Stimulated activated CD8-positive, alpha-beta memory T cell treated with anti-CD3 and anti-CD28 coated beads, Interleukin-15, amount 100 ng/mL, for 24 hours (primary cell): ENCODE data around the gene TM7SF3.
"Not testable (repeated sequence)": the region's sequence is repeated elsewhere in the genome, so short reads cannot be mapped to it uniquely, and the experiment has no call there.

Source experiments
- DNase-seq: peaks from one replicate; pipeline ENCODE4 v3.0.0-alpha.2; 2020; ENCODE audit warnings: low read depth

TM7SF3 gene, protein sequence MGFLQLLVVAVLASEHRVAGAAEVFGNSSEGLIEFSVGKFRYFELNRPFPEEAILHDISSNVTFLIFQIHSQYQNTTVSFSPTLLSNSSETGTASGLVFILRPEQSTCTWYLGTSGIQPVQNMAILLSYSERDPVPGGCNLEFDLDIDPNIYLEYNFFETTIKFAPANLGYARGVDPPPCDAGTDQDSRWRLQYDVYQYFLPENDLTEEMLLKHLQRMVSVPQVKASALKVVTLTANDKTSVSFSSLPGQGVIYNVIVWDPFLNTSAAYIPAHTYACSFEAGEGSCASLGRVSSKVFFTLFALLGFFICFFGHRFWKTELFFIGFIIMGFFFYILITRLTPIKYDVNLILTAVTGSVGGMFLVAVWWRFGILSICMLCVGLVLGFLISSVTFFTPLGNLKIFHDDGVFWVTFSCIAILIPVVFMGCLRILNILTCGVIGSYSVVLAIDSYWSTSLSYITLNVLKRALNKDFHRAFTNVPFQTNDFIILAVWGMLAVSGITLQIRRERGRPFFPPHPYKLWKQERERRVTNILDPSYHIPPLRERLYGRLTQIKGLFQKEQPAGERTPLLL

DNA sequence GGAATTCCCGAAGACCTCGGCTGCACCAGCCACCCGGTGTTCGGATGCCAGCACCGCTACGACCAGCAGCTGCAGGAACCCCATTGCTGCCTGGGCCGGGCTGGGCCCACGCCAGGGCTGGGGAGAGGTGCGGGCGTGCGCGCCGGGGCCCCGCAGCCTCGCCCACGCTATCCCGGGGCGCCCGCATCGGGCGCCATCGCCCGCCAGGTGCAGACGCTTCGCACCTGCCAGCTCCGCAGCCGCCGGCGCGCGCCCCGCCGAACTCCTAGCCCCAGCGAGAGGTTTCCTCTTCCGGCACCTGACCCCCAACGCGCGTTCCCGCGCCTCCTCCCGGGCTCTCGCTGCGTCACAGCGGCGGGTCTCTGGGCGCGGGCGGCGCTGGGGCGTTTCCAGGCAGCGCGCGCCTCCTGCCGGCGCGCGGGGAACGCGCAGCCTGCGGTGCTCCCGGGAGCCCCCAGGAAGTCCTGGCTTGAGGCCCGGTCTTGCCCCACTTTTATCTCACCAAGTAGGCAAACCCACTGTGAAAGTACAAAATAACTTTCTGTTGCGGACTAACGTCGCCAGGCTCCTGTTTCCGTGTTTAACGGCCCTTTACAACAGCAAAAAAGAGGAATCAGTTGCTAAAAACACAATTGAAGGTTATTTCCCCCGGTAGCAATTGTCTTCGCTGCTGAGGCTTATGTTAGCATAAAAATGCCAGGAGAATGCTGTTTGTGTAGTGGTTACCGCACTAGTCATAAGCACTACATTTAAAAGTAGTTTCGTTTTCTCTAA, at the start of gene TM7SF3:
Gene TM7SF3 (minus strand): TSS at position 300 of the 774 bp plus-strand sequence. CDS start 216 bp downstream, at position 84.
- peak; percentile 88 for DNase-seq

DNA sequence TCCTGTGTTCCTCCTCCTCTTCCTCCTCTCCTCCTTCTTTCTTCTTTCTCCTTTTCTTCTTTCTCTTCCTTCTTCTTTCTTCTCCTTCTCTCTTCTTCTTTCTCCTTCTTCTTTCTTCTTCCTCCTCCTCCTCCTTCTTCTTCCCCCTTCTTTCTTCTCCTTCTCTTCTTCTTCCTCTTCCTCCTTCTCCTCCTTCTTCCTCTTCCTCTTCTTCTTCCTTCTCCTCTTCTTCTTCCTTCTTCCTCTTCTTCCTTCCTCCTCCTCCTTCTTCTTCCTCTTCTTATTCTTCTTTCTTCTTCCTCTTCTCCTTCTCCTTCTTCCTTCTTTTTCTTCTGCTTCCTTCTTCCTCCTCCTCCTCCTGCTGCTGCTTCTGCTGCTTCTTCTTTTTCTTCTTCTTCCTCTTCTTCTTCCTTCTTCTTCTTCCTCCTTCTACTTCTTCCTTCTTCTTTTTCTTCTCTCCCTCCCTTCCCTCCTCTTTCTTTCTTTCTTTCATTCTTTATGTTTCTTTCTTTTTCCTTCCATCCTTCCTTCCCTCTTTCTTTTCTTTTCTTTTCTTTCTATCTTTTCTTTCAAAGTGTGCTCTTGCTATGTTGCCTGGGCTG, 49.2 kb upstream of the TM7SF3 start:
- no peak for DNase-seq

DNA sequence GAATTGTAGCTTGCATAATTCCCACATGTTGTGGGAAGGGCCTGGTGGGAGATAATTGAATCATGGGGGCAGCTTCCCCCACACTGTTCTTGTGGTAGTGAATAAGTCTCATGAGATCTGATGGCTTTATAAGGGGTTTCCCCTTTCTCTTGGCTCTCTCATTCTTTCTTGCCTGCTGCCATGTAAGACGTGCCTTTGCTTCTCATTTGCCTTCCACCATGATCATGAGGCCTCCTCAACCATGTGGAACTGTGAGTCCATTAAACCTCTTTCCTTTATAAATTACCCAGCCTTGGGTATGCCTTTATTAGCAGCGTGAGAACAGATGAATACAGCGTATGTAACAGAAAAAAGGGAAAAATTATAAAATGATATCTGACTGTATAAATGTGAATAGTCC, 47.1 kb upstream of the TM7SF3 start:
- DNase-seq: no peak

DNA sequence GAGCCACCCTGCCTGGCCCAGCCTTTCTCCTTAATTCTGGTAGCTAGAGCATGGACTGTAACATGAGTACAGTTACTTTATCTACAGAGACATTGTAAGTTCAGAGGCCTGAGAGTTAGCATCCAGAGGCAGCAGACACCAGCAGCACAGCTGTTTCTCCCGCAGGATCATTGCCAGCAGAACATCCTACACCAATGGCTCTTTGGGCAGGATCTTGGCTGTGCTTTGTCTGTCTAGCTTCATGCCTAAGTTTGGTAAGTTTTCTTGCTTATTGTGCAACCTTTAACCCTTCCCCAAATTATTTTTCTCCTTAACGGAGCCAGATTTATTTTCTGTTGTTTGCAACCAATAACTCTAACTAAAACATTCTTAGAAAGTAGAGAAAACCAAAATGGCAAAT, 46.6 kb upstream of the TM7SF3 start:
- no peak for DNase-seq

DNA sequence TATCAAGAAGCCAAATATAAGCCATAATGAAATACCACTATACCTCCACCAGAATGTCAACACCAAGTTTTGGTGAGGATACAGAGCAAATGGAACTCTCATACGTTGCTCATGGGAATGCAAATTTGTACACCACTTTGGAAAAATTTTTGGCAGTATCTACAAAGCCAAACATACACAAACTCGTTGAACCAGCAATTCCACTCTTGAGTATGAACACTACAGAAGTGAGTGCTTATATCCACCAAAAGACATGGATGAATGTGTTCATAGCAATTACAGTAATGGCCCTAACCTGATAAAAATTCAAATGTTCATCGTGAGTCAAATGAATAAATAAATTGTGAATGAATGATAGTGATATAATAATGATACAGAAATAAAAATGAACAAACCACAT, 43.4 kb upstream of the TM7SF3 start:
- no peak for DNase-seq

DNA sequence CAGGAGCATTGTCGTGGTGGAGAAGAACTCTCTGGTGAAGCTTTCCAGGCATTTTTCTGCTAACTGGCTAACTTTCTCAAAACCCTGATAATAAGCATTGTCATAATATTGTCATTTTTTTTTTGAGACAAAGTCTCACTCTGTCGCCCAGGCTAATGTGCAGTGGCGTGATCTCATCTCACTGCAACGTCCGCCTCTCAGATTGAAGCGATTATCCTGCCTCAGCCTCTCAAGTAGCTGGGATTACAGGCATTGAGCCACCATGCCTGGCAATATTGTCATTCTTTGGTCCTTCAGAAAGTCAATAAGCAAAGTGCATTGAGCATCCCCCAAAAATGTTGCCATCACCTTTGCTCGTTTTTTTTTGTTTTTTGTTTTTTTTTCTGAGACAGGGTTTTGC, 41.8 kb upstream of the TM7SF3 start:
- DNase-seq: no peak

DNA sequence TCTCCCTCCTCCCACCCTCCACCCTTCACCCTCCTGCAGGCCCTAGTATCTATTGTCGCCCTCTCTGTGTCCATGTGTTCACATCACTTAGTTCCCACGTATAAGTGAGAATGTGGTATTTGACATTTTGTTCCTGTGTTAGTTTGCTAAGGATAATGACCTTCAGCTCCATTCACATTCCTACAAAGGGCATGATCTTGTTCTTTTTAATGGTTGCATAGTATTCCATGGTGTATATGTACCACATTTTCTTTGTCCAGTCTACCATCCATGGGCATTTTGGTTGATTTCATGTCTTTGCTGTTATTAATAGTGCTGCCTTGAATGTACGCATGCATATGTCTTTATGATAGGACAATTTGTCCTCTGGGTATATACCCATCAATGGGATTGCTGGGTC, 38.6 kb upstream of the TM7SF3 start:
- DNase-seq: no peak

DNA sequence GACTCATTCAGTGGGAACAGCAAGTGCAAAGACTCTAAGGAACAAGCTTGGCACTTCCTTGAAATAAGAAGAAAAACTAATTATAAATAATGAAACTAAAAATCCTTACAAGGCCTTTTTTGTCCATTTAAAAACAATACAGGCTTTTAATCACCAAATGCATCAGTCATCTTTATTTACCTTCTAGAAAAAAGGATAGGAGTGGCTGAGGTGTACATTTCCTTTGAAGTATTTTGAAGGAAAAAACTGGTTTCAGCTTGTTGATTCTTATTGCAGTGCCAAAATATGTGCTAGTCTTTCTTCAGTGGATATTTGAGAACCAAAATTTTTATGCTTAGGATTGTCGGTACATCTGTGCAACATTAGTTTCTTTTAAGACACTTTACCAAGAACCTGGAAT, 38.0 kb upstream of the TM7SF3 start:
- DNase-seq: no peak

DNA sequence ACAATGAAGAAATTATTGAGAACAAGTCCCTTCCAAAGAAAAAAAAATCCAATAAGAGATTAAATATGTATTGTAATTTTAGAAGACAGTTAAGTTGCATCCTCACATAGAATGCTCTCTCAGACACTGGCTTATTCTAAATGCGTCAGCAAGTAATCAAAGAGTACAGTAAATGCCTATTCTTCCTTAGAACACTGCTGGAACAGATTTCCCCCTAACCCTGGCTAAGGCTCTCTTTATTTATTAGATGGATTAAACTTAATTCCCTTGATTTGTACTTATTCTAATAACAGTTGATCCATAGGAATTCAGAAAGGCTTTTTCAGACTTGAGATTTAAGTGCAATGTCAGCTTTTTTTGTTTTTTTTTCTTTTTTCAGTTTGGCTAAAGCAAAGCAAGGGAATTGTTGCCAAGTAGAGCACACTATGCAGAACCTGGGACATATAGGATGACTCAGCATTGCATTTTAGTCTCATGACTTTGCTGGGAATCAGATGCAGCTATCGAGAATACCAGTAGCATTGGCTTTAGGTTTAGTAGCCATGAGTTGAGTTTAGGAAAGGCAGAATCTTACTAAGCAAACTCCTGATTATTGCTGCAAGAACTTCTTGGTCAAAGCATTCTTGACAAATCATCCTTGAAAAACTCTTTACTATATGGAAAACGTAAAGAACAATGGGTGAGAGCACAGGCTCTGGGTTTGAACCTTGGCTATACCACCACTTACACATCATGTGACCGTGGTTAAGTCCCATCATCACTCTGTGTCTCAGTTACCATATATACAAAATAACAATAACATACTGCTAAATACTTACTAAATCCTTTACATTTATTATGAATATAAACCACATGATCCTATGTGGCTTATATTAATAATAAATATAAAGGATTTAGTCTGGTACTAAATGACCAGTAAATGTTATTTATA, 34.9 kb upstream of the TM7SF3 start:
- no peak for DNase-seq

DNA sequence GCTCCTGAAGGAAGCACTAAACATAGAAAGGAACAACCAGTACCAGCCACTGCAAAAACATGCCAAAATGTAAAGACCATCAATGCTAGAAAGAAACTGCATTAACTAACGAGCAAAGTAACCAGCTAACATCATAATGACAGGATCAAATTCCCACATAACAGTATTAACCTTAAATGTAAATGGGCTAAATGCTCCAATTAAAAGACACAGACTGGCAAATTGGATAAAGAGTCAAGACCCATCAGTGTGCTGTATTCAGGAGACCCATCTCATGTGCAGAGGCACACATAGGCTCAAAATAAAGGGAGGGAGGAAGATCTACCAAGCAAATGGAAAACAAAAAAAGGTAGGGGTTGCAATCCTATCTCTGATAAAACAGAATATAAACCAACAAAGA, 27.8 kb upstream of the TM7SF3 start:
- DNase-seq: not testable (repeated sequence)

DNA sequence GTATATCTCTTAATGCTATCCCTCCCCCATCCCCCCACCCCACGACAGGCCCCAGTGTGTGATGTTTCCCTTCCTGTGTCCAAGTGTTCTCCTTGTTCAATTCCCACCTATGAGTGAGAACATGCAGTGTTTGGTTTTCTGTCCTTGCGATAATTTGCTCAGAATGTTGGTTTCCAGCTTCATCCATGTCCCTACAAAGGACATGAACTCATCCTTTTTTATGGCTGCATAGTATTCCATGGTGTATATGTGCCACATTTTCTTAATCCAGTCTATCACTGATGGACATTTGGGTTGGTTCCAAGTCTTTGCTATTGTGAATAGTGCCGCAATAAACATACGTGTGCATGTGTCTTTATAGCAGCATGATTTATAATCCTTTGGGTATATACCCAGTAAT, 26.5 kb upstream of the TM7SF3 start:
- not testable (repeated sequence) for DNase-seq

DNA sequence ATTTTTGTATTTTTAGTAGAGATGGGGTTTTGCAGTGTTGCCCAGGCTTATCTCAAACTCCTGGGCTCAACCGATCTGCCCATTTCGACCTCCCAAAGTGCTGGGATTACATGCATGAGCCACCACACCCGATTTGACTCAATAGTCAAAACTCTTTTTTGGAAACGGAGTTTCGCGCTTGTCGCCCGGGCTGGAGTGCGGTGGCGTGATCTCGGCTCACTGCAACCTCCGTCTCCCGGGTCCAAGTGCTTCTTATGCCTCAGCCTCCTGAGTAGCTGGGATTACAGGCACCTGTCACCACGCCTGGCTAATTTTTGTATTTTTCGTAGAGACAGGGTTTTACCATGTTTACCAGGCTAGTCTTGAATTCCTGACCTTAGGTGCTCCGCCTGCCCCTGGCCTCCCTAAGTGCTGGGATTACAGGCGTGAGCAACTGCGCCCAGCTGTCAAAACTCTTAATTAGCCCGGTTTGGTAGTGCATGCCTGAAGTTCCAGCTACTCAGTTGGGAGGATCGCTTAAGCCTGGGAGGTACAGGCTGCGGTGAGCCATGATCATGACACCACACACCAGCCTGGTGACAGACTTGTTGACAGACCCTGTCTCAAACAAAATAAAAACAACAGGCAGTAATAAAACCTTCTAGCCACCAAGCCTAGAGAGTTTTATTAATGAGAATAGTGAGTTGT, 20.6 kb upstream of the TM7SF3 start:
- no peak for DNase-seq

DNA sequence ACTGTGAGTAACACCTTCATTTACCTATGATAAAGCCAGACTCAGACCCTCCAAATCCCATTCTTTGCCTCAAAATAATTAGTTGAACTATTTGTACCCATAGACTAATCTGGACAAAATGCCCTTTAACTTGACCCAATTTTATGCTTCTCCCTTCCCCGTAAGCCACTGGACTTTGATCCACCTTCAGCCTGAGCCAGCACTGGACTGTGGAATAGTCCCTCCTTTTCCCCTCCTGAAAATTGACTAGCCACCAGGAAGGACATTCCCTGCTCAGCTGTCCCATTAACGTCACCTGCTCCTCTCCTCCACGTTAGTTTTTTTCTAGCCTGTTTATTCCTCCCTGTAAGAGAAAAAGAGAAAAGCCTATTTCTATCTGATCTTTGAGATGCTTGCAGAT, 18.5 kb upstream of the TM7SF3 start:
- DNase-seq: no peak

DNA sequence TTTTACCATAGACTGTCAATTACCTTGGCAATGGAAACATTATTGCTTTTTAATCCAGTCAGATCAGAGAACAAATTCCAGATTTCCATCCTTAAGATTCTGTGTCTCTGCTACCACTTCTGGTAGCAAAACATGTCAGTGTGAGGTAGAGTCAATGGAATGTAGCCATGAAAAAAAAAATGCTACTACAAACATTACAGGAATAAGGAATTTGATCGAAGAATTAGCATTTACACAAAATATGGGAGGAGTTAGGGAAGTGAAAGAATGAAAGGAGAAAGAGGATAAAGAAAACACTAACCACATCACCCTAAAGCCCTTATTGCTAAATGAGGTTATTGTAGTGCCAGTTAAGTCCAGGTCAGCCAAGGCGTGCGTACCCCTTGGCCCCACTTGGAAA, 17.3 kb upstream of the TM7SF3 start:
- DNase-seq: no peak

DNA sequence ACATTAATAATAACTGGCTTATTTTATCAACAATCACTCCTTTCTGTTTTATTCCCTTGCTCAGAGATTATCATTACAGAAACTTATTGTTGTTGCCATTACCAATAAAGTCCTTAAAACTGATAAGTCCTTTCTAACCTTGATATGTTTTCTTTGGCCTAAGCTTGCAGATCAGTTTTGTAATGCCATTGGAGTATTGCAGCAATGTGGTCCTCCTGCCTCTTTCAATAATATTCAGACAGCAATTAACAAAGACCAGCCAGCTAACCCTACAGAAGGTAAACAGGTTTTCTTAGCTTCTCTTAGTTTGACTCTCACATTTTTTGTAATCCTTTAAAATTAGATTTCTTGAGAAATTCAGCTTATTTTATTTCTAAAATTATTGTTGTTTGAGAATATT, 12.1 kb upstream of the TM7SF3 start:
- no peak for DNase-seq

DNA sequence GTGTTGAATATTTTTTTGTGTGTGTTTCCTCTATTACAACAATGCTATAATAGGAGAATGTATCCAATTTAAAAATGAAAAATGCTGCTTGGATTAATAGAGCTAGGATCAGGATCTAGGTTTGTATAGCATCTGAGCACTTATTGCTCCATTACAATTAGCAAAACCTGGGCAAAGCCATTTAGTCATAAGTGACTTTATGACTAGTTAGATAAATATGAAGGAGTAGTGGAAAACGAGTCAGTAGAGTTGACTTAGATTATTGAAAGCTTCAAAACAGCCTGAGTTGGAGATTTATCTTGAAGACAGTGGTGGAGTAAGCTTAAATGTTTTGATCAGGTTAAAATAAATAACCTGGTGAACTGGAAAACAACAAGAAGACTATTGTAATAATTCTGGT, 10.9 kb upstream of the TM7SF3 start:
- no peak for DNase-seq

DNA sequence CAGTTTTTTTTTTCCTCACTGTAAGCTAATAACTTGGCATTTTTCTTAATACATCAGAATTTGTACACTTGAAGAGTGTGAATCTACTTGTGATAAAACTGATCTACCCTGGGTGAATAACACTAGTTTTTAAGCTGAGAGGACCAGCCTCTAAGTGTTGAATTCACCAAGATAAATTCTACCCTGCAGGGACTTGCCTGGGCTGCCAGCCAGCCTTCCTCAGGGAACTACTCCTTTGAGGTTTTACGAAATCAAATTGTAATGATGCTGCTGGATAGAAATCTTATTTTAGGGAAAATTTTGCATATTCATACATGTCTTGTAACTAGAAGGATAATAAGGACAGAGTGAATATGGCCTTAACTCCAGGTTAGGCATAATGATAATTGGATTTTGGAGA, 10.1 kb upstream of the TM7SF3 start:
- DNase-seq: no peak

DNA sequence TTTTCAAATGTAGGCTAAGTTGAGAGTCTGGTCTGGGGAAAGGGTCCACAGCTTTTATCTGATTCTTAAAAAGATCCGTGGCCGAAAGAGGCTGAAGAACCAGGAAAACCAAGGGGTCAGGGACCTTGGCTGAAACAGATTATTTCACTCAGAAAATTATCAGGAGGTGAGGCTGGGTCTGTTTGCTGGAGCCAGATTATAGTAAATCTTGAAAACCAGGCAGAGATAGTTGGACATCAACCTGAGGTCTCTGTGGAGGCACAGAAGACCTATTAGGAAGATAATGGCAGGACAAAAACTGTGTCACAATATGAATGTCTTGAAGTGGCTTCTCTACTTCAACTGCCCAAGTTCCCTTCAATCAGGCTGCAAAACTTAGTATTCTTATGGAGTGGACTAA, 6.6 kb upstream of the TM7SF3 start:
- no peak for DNase-seq

DNA sequence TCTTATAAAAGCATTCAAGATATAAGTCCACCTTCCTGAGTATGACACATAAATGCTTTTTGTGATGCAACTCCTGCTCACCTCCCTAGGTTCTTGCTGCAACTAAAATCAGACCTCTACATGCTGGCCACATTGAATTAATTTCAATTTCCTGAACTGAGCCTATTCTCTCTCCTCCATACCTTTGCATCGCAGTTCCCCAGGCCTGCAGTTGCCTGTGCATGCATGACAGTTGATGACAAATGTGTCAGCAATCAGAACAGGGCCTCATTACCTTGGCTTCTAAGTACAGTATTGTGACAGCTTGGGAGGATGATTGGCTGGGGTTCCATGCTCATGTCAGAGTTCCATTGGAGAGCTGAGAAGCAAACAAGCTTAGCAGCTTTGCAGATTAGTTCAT, 3.9 kb upstream of the TM7SF3 start:
- DNase-seq: no peak

DNA sequence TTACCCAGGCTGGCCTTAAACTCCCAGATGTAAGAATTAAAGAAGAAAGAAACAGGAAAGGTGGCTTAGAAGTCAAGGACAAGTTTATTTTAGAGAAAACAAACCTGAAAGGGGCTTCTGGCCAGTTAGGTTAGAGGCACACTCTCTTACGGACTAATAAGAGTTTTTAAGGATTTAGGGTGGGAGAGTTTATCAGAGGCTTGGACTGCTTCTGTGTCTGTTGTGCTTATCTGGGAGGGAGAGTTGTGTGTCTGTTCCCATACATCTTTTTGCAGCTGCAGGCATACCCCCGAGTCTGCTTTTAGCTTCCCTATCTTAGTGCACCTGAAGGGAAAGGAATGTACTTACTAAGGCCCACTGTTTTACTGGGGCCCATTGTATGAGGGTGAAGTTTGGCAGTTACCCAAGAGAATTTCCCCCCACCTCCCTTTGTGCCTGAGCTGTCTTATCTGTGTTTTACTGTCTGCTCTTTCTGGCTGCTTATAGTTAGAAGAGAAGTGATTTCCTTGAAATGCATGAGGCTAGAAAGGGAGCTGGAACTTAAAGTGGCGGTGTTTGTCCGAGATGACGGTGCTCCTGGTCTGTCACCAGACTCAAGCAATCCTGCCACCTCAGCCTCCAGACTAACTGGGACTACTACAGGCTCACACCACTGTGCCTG, 3.1 kb upstream of the TM7SF3 start:
- DNase-seq: not testable (repeated sequence)

DNA sequence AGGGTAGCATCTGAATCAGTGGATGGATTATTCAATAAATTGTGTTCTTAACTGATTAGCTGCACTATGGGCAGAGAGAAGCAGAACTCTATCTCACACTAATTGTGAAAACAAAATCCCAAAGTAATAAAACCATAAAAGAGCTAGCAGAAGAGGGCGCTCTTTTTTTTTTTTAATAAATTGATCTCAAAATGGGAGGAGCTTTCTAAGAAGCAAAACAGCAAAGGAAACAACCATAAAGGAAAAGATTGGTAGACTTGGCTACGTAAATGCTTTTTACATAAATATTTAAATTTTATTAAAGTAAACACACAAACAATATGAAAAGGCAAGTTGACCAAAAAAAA, 1.5 kb upstream of the TM7SF3 start:
- no peak for DNase-seq
